Parathyroid adenoma (tissue), 2 donors: ENCODE data around the gene SPATA4.

Experiments used
- H2AFZ ChIP-seq: fragments of 300-600 bp; sonication (generic); one replicate; pipeline ENCODE4 v1.7.0; 2017; ENCODE audit warnings: antibody characterized with exemption, mild to moderate bottlenecking
- H3K27ac ChIP-seq: fragments of 300-600 bp; sonication (generic); one replicate; pipeline ENCODE4 v1.7.0; 2017
- H3K27me3 ChIP-seq: fragments of 300-600 bp; sonication (generic); one replicate; pipeline ENCODE4 v1.7.0; 2017; ENCODE audit warnings: low read length; ENCODE audit not compliant: control insufficient read depth, insufficient read depth
- H3K36me3 ChIP-seq: fragments of 300-600 bp; sonication (generic); one replicate; pipeline ENCODE4 v1.7.0; 2017; ENCODE audit warnings: low read length; ENCODE audit not compliant: control insufficient read depth, insufficient read depth
- H3K4me1 ChIP-seq: fragments of 300-600 bp; sonication (generic); one replicate; pipeline ENCODE4 v1.7.0; 2017; ENCODE audit warnings: control low read depth
- H3K4me2 ChIP-seq: fragments of 300-600 bp; sonication (generic); one replicate; pipeline ENCODE4 v1.7.0; 2017; ENCODE audit warnings: low read length
- H3K4me3 ChIP-seq: fragments of 300-600 bp; sonication (generic); one replicate; pipeline ENCODE4 v1.7.0; 2017; ENCODE audit warnings: low read depth, low read length
- H3K79me2 ChIP-seq: fragments of 300-600 bp; sonication (generic); one replicate; pipeline ENCODE4 v1.7.0; 2017; ENCODE audit warnings: control low read depth
- H3K9ac ChIP-seq: fragments of 300-600 bp; sonication (generic); one replicate; pipeline ENCODE4 v1.7.0; 2017; ENCODE audit warnings: mild to moderate bottlenecking
- H3K9me3 ChIP-seq: fragments of 300-600 bp; sonication (generic); one replicate; pipeline ENCODE4 v1.7.0; 2017; ENCODE audit warnings: low read length; ENCODE audit not compliant: control insufficient read depth
- TF ChIP-seq, protein P1 (sequence below): fragments of 300-600 bp; sonication (generic); IDR thresholded peaks from one replicate; pipeline ENCODE4 v1.7.0; 2017; ENCODE audit warnings: antibody characterized with exemption, mild to moderate bottlenecking
- donor health status: primary hyperparathyroidism.

The SPATA4 gene

DNA sequence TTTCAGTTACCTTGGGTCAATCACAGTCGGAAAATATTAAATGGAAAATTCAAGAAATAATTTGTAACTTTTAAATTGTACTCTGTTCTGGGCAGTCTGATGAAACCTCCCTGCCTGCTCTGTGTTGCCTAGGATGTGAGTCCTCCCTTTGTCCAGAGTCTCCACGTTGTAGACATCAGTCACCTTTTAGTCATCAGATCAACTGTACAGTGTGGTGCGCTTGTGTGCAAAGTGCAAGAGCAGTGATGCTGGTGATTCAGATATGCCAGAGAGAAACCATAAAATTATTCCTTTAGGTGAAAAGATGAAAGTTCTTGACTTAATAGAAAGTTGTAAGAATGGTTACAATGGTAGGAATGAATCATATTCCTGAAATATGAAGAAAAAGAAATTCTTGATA, 1.4 kb downstream of the SPATA4 start:
- Histone ChIP-seq H3K4me2 (no peak overlapping the region), H3K9me3 (peaks cover 5% of the 10 kb centered on the region), H3K9ac (no peak overlapping the region), H3K79me2 (no peaks in the 10 kb centered on the region), H3K4me1 (no peaks in the 10 kb centered on the region), H3K4me3 (no peak overlapping the region), H3K27ac (no peak overlapping the region), H3K36me3 (no peaks in the 10 kb centered on the region), H3K27me3 (no peaks in the 10 kb centered on the region), H2AFZ (no peak overlapping the region)
- TF ChIP-seq, protein P1, sequence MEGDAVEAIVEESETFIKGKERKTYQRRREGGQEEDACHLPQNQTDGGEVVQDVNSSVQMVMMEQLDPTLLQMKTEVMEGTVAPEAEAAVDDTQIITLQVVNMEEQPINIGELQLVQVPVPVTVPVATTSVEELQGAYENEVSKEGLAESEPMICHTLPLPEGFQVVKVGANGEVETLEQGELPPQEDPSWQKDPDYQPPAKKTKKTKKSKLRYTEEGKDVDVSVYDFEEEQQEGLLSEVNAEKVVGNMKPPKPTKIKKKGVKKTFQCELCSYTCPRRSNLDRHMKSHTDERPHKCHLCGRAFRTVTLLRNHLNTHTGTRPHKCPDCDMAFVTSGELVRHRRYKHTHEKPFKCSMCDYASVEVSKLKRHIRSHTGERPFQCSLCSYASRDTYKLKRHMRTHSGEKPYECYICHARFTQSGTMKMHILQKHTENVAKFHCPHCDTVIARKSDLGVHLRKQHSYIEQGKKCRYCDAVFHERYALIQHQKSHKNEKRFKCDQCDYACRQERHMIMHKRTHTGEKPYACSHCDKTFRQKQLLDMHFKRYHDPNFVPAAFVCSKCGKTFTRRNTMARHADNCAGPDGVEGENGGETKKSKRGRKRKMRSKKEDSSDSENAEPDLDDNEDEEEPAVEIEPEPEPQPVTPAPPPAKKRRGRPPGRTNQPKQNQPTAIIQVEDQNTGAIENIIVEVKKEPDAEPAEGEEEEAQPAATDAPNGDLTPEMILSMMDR, result no peak

DNA sequence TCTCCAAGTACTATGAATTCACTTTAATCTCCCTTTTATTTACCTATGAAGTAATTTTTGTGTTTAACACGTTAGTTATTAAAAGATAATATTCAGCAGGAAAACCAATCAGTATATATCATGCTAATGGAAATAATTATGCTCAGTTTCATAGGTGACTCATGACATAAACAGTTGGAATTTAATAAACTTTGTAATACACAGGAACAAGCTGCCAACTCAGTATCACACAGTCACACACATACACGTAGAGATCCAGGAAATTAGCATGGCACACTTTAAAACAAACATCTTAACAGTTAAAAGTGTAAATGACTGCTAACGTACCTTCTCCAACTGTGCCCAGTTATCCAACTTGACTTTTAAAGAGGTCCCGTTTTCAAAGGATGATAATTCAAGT, 2.3 kb downstream of the SPATA4 start:
- Histone ChIP-seq H3K4me1 (no peaks in the 10 kb centered on the region), H3K27me3 (no peaks in the 10 kb centered on the region), H3K36me3 (no peaks in the 10 kb centered on the region), H2AFZ (no peak overlapping the region), H3K9me3 (peaks cover 5% of the 10 kb centered on the region), H3K4me3 (no peak overlapping the region), H3K9ac (no peak overlapping the region), H3K4me2 (no peak overlapping the region), H3K27ac (no peak overlapping the region), H3K79me2 (no peaks in the 10 kb centered on the region)
- TF ChIP-seq, protein P1, result no peak

DNA sequence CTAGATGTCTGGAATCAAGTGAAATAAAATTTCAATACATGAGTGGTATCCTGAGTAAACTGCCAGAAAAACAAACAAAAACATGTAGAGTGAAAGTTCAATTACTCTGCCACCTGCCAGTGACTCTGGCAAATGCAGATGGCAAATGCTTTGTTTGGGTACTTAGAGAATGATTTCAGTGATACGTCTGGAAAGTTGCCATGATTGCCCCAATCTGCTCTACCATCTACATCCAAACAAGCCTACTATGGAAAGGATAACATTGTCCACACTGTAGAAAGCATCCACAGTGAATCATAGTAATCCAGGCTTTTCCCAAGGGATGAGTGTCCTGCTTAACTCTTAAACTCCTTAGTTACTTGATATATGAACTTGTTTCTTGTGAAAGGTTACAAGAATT, 3.4 kb downstream of the SPATA4 start:
- Histone ChIP-seq H3K9me3 (peaks cover 5% of the 10 kb centered on the region), H3K4me1 (no peaks in the 10 kb centered on the region), H3K79me2 (no peaks in the 10 kb centered on the region), H2AFZ (no peak overlapping the region), H3K36me3 (no peaks in the 10 kb centered on the region), H3K4me3 (no peak overlapping the region), H3K27me3 (no peaks in the 10 kb centered on the region), H3K27ac (no peak overlapping the region), H3K9ac (no peak overlapping the region), H3K4me2 (no peak overlapping the region)
- TF ChIP-seq, protein P1, result no peak

DNA sequence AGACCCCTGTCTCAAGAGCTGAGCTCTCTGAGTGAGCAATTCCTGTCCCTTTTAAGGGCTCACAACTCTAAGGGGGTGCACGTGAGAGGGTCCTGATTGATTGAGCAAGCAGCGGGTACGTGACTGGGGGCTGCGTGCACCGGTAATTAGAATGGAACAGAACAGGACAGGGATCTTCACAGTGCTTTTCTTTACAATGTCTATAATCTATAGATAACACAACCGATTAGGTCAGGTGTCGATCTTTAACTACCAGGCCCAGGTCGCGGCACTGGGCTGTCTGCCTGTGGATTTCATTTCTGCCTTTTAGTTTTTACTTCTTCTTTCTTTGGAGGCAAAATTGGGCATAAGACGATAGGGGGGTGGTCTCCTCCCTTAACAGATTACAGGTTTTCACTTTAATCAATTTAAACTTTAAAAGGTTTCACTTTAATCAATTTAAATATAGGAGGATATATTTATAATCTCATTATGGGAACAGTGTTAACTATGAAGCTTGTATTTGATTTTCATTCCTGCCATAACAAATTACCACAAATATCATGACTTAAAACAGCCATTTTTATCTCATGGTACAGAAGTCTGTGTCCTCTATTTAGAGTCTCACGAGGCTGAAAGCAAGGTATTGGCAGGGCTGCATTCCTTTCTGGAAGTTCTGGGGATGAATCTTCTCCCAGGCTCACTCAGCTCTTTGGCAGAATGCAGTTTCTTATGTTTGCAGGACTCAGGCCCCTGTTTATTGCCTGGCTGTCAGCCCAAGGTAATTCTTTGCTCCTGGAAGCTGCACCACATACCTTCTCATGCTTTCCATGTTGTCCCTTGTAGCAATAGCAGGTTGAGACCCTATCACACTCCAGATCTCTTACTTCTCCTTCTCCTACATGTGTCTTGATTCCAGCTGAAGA, 5.2 kb downstream of the SPATA4 start:
- no peaks in the 10 kb centered on the region for H3K9me3 ChIP-seq
- no peak overlapping the region for H3K9ac ChIP-seq
- H3K27me3 ChIP-seq, result no peaks in the 10 kb centered on the region
- H3K27ac ChIP-seq, result no peak overlapping the region
- TF ChIP-seq, protein P1, result no peak
- H3K4me2 ChIP-seq, result no peak overlapping the region
- no peak overlapping the region for H3K4me3 ChIP-seq
- no peaks in the 10 kb centered on the region for H3K79me2 ChIP-seq
- H3K4me1 ChIP-seq, result no peaks in the 10 kb centered on the region
- no peaks in the 10 kb centered on the region for H3K36me3 ChIP-seq
- H2AFZ ChIP-seq, result no peak overlapping the region

DNA sequence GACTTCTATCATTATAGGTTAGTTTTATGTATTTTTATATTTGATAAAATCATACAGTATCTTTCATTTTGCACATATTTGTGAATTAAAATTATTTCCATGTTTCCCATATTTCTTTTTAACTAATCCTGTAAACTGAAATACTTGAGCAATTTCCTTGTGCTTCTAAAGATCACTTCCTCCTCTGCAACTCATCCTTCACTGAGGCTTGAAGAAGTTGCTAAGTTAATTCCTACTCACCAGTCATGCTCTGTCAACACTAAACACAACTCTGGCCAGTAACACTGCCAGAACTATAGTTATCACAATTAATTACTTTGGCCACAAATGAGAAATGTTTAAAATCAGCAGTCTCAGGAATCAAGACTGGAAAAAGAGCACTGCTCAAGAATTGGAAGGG, 6.7 kb downstream of the SPATA4 start:
- Histone ChIP-seq H3K27me3 (no peaks in the 10 kb centered on the region), H3K36me3 (no peaks in the 10 kb centered on the region), H3K4me2 (no peak overlapping the region), H3K79me2 (no peaks in the 10 kb centered on the region), H3K9ac (no peak overlapping the region), H2AFZ (no peak overlapping the region), H3K4me3 (no peak overlapping the region), H3K4me1 (no peaks in the 10 kb centered on the region), H3K9me3 (no peaks in the 10 kb centered on the region), H3K27ac (no peak overlapping the region)
- TF ChIP-seq, protein P1, result no peak
